ENCODE measurements around the gene GPER1. TPM values are rescaled to one million over a fixed set of nuclear protein-coding genes. Genes with fewer than 3 reads are reported as not detected.

The GPER1 gene
- total RNA-seq, 1 experiment from 2014 or later, result 1.2 TPM

GRCh38 chr7:1104516-1105179 lies 16.7 kb downstream of the GPER1 start:
- Histone ChIP-seq H3K9ac (ENCODE audit: low read length) (no peak overlapping the region), H3K27ac (ENCODE audit: low read depth, low read length) (no peak overlapping the region), H4K20me1 (ENCODE audit: insufficient read depth) (no peaks in the 10 kb centered on the region), H3K4me2 (ENCODE audit: low read length) (no peak overlapping the region), H3K9me3 (ENCODE audit: control insufficient read depth in 1 of 2, insufficient read depth in 1 of 2, low read depth in 1 of 2, low read length in 2 of 2) (no peaks in the 10 kb centered on the region), H3K4me1 (ENCODE audit: control insufficient read depth in 1 of 2, insufficient read depth in 2 of 2, low read length in 2 of 2) (no peaks in the 10 kb centered on the region), H3K79me2 (ENCODE audit: insufficient read depth, low read length) (peaks cover 33% of the 10 kb centered on the region; the same call in 1 of the 2 replicates), H3K9me2 (ENCODE audit: insufficient read depth) (no peaks in the 10 kb centered on the region), H3K36me3 (ENCODE audit: control insufficient read depth in 1 of 2, insufficient read depth in 2 of 2, low read length in 2 of 2) (no peaks in the 10 kb centered on the region), H3K27me3 (ENCODE audit: insufficient read depth, low read length) (no peaks in the 10 kb centered on the region), H2AFZ (ENCODE audit: low read depth, low read length, poor library complexity, severe bottlenecking) (no peak overlapping the region), H3K4me3 (replicated peaks in 1 of 2; ENCODE audit: low read depth in 1 of 2, low read length in 2 of 2) (no peak overlapping the region)
- POLR2A ChIA-PET, result no interaction called here
- no TSS peak for BruUV-seq (replicated peaks)
- DNase-seq (ENCODE audit: low read depth, low spot score) (no peak), ATAC-seq (no peak)
- intact Hi-C loops (cut with micrococcal nuclease), result no loop called here
- CTCF ChIA-PET, result no interaction called here
- TF ChIP-seq SIN3A (IDR thresholded peaks at IDR 0.05; ENCODE audit: low read depth) (no peak), ZNF274 (IDR thresholded peaks at IDR 0.05; ENCODE audit: low read depth, low read length) (no peak), YY1 (IDR thresholded peaks at IDR 0.05; ENCODE audit: extremely low read depth, insufficient replicate concordance, low read depth, low read length) (no peak), CEBPB (IDR thresholded peaks at IDR 0.05; ENCODE audit: low read depth) (no peak), EZH2phosphoT487 (IDR thresholded peaks at IDR 0.05; ENCODE audit: borderline replicate concordance) (no peak), EZH2 (IDR thresholded peaks at IDR 0.05) (no peak), ZBTB33 (IDR thresholded peaks at IDR 0.05; ENCODE audit: extremely low read depth, insufficient replicate concordance, low read length) (no peak), POLR2AphosphoS5 (IDR thresholded peaks at IDR 0.05; ENCODE audit: low read depth, low read length) (no peak), TCF7L2 (IDR thresholded peaks at IDR 0.05; ENCODE audit: borderline replicate concordance, extremely low read depth, insufficient read depth, insufficient read length) (no peak), REST (IDR thresholded peaks at IDR 0.05; ENCODE audit: low read depth) (no peak), RAD21 (IDR thresholded peaks at IDR 0.05; ENCODE audit: low read depth) (no peak), POLR2A (IDR thresholded peaks at IDR 0.05; ENCODE audit: borderline replicate concordance, extremely low read depth, insufficient read depth, insufficient read length) (no peak), SRF (IDR thresholded peaks at IDR 0.05; ENCODE audit: low read depth) (no peak), SP1 (IDR thresholded peaks at IDR 0.05; ENCODE audit: low read depth) (no peak), CBX3 (IDR thresholded peaks at IDR 0.05; ENCODE audit: low read depth) (no peak), CTCF (IDR thresholded peaks at IDR 0.05 in 2 of 3, conservative IDR thresholded peaks at IDR 0.05 in 1 of 3; ENCODE audit: borderline replicate concordance in 1 of 3, insufficient read depth in 1 of 3, low read depth in 2 of 3, low read length in 2 of 3) (no peak), ATF3 (IDR thresholded peaks at IDR 0.05) (no peak), FOSL1 (IDR thresholded peaks at IDR 0.05; ENCODE audit: low read depth) (no peak), JUND (IDR thresholded peaks at IDR 0.05) (no peak), MAX (IDR thresholded peaks at IDR 0.05) (no peak)
- RAD21 ChIA-PET (ENCODE audit: low non-redundant PET in 1 of 2, low total read pairs in 2 of 2, uncharacterized antibody in 2 of 2, unreplicated experiment in 2 of 2), result no interaction called here
